ENCODE results near the gene PRKN.

The PRKN gene

GRCh38 chr6:162184465-162184864 is 543.1 kb downstream of the PRKN start:
- no peak overlapping the region for H3K4me3 ChIP-seq
- H3K36me3 ChIP-seq: no peaks in the 10 kb centered on the region
- peak overlapping the region in 1 of 11 experiments; percentile 33; a peak in 2 of 22 replicates for H3K27ac ChIP-seq
- H3K9ac ChIP-seq: no peak overlapping the region
- no peaks in the 10 kb centered on the region for H3K27me3 ChIP-seq
- TF ChIP-seq Cebpa-rat (IDR thresholded peaks at IDR 0.05): no peak
- H3K4me2 ChIP-seq: peak overlapping the region in 1 of 11 experiments; percentile 3; a peak in 2 of 22 replicates
- H3K4me1 ChIP-seq: peaks cover 14 to 45% (median 33%) of the 10 kb centered on the region in 10 experiments
- peaks cover 4 to 22% (median 15%) of the 10 kb centered on the region in 11 experiments; a peak in 17 of 22 replicates for H3K9me3 ChIP-seq (replicated peaks in 1 of 11)
- no peaks in the 10 kb centered on the region for H4K20me1 ChIP-seq

DNA sequence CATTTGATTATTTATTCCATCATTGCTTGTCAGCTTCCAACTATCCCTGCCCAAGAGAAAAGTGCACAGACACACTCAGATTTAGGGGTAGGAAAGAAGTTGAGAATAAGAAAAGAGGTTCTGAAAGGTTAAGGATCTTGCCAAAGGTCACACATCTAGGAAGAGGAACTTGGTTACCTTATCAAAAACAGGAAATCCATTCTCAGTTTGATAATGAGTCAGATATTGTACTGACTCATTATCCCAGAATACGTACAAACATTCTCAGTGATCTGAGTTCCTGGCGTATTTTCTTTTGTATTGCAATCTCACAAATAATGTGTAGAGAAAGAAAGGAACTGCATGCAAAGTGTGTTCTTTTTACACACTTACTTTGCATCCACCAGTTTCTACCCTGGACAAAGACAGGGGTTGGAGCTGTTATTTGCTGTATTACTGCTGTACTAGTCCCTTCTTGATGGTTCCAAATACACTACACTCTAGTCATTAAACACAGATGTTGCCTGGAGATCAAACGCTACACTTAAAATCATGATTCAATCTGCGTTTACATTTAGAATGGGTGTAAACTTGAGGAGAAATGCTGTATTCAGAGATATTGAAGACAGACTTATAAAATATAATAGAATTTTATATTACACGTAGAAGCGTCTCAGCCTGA is 545.7 kb downstream of the PRKN start:
- Histone ChIP-seq H3K27me3 (no peaks in the 10 kb centered on the region), H3K9me3 (replicated peaks in 1 of 11) (peaks cover 0 to 7% (median 5%) of the 10 kb centered on the region in 11 experiments; a peak in 12 of 22 replicates), H3K4me1 (peaks cover 14 to 65% (median 48%) of the 10 kb centered on the region in 10 experiments), H3K4me3 (no peak overlapping the region; a peak in 1 of 20 replicates), H4K20me1 (no peaks in the 10 kb centered on the region), H3K4me2 (peak overlapping the region; percentile 35 to 88 (median 68)), H3K36me3 (no peaks in the 10 kb centered on the region), H3K27ac (peak overlapping the region in 8 of 11 experiments; percentile 46 to 75 (median 62); a peak in 15 of 22 replicates), H3K9ac (peak overlapping the region in 2 of 11 experiments; percentile 26 to 32; a peak in 5 of 22 replicates)
- TF ChIP-seq Cebpa-rat (IDR thresholded peaks at IDR 0.05): no peak

GRCh38 chr6:162181111-162181510 is 546.5 kb downstream of the PRKN start:
- H3K9me3 ChIP-seq (replicated peaks in 1 of 11): no peaks in the 10 kb centered on the region; a peak in 1 of 22 replicates
- H3K4me2 ChIP-seq: peak overlapping the region; percentile 35 to 88 (median 68)
- peaks cover 14 to 65% (median 48%) of the 10 kb centered on the region in 10 experiments for H3K4me1 ChIP-seq
- H3K27me3 ChIP-seq: no peaks in the 10 kb centered on the region
- TF ChIP-seq Cebpa-rat (IDR thresholded peaks at IDR 0.05): no peak
- H3K36me3 ChIP-seq: no peaks in the 10 kb centered on the region
- H3K4me3 ChIP-seq: no peak overlapping the region; a peak in 1 of 20 replicates
- no peaks in the 10 kb centered on the region for H4K20me1 ChIP-seq
- peak overlapping the region in 1 of 11 experiments; percentile 0; a peak in 2 of 22 replicates for H3K9ac ChIP-seq
- H3K27ac ChIP-seq: peak overlapping the region in 8 of 11 experiments; percentile 6 to 75 (median 62); a peak in 14 of 22 replicates

DNA sequence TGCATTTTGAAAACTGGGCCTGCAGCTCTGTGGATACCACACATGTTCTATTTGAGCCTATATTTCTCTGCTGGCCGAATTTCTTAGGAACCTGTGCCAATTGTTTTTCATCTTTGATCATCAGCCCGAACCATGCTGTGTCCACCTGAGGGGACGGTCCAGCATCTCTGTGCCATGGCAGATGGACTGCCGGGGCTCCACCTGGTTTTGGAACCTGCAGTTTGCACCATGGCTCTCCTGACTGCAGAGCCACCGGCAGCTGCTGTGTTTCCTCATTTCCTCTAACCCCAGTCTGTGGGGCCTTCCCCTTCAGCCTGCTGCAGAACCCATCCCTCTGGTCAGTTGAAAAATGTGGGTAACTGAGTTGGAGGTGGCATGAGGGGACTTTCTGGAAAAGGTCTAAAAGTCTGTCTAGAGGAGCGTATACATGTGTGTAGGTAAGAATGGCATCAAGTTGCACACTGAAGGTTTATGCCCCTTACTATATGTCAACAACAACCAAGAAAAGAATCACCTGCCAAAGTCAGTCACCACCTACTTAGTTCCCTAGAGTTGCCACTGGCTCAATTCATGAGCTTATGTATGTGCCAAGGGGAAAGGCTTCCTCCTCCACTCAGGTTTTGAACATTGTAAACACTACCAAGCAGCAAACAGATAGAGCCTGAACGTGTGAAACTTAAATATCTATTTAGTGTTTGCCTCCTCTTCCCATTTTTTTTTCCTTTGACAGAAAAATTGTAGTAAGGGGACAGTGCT is 548.2 kb downstream of the PRKN start:
- no peak for TF ChIP-seq Cebpa-rat (IDR thresholded peaks at IDR 0.05)
- Histone ChIP-seq H3K4me2 (peak overlapping the region in 10 of 11 experiments; percentile 19 to 84 (median 36); a peak in 15 of 22 replicates), H3K9ac (no peak overlapping the region), H3K9me3 (replicated peaks in 1 of 11) (no peaks in the 10 kb centered on the region; a peak in 1 of 22 replicates), H3K4me1 (peaks cover 14 to 61% (median 47%) of the 10 kb centered on the region in 10 experiments), H3K4me3 (no peak overlapping the region), H3K27me3 (no peaks in the 10 kb centered on the region), H3K36me3 (no peaks in the 10 kb centered on the region), H3K27ac (peak overlapping the region in 4 of 11 experiments; percentile 5 to 35 (median 8); a peak in 3 of 22 replicates), H4K20me1 (no peaks in the 10 kb centered on the region)

- H3K9ac ChIP-seq: no peak overlapping the region
- H3K9me3 ChIP-seq (replicated peaks in 1 of 11): no peaks in the 10 kb centered on the region
- peaks cover 20 to 64% (median 51%) of the 10 kb centered on the region in 10 experiments for H3K4me1 ChIP-seq
- 0 out of 22 replicates have a peak, but pooled peaks of 1 of the 11 experiments have one; percentile 17 for TF ChIP-seq Cebpa-rat (IDR thresholded peaks at IDR 0.05)
- H3K36me3 ChIP-seq: no peaks in the 10 kb centered on the region
- peak overlapping the region in 4 of 11 experiments; percentile 7 to 35 (median 8); a peak in 3 of 22 replicates for H3K27ac ChIP-seq
- no peaks in the 10 kb centered on the region for H3K27me3 ChIP-seq
- no peak overlapping the region for H3K4me3 ChIP-seq
- peak overlapping the region in 9 of 11 experiments; percentile 19 to 84 (median 37); a peak in 15 of 22 replicates for H3K4me2 ChIP-seq
- no peaks in the 10 kb centered on the region for H4K20me1 ChIP-seq
Observed at GRCh38 chr6:162178666-162179065, 548.9 kb downstream of the PRKN start.

DNA sequence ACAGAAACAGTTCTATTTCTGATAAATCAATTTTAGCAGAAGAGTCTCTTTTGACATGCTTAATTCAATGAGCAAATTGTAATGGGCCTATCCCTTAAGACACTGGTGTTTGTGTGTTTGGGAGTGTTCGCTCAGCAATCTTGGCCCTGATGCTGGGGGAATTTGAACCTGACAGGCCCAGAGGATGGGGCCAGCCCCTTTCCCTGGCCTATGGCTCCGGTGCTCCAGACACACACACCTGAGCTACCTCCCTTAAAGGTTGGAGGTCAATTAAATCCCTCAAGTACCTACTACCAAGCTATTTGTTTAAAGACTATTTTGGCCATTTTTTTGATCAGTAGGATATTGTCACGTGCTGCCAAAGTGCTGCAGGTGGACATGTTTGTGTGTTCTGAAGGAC is 549.3 kb downstream of the PRKN start:
- no peak overlapping the region for H3K4me3 ChIP-seq
- no peak overlapping the region for H3K9ac ChIP-seq
- H3K4me2 ChIP-seq: peak overlapping the region in 6 of 11 experiments; percentile 35 to 84 (median 52); a peak in 10 of 22 replicates

GRCh38 chr6:162177746-162178145 is 549.8 kb downstream of the PRKN start:
- Histone ChIP-seq H3K4me1 (peaks cover 29 to 68% (median 58%) of the 10 kb centered on the region in 10 experiments), H3K4me2 (0 out of 22 replicates have a peak overlapping the region, but pooled peaks of 1 of the 11 experiments have one; percentile 50), H3K4me3 (no peak overlapping the region), H3K9ac (no peak overlapping the region), H3K36me3 (no peaks in the 10 kb centered on the region), H3K27ac (no peak overlapping the region), H4K20me1 (no peaks in the 10 kb centered on the region), H3K9me3 (replicated peaks in 1 of 11) (peaks cover 0 to 2% (median 0%) of the 10 kb centered on the region in 11 experiments; a peak in 1 of 22 replicates), H3K27me3 (no peaks in the 10 kb centered on the region)
- TF ChIP-seq Cebpa-rat (IDR thresholded peaks at IDR 0.05): no peak

More for the DNA sequence above, 549.3 kb downstream of the PRKN start:
- Histone ChIP-seq H3K4me1 (peaks cover 24 to 67% (median 55%) of the 10 kb centered on the region in 10 experiments), H3K27me3 (no peaks in the 10 kb centered on the region), H4K20me1 (no peaks in the 10 kb centered on the region), H3K9me3 (replicated peaks in 1 of 11) (no peaks in the 10 kb centered on the region), H3K36me3 (no peaks in the 10 kb centered on the region), H3K27ac (peak overlapping the region in 2 of 11 experiments; percentile 7 to 9; a peak in 1 of 22 replicates)
- TF ChIP-seq Cebpa-rat (IDR thresholded peaks at IDR 0.05): no peak

- peak overlapping the region in 9 of 11 experiments; percentile 57 to 88 (median 74); a peak in 18 of 22 replicates for H3K27ac ChIP-seq
- H3K4me2 ChIP-seq: peak overlapping the region; percentile 16 to 75 (median 64)
- peak overlapping the region in 6 of 11 experiments; percentile 21 to 67 (median 59); a peak in 9 of 22 replicates for H3K9ac ChIP-seq
- H3K9me3 ChIP-seq (replicated peaks in 1 of 11): peaks cover 0 to 4% (median 0%) of the 10 kb centered on the region in 11 experiments; a peak in 2 of 22 replicates
- H4K20me1 ChIP-seq: no peaks in the 10 kb centered on the region
- no peaks in the 10 kb centered on the region for H3K36me3 ChIP-seq
- H3K4me3 ChIP-seq: no peak overlapping the region
- TF ChIP-seq Cebpa-rat (IDR thresholded peaks at IDR 0.05): no peak
- H3K4me1 ChIP-seq: peaks cover 25 to 46% (median 38%) of the 10 kb centered on the region in 10 experiments
- H3K27me3 ChIP-seq: no peaks in the 10 kb centered on the region
Observed at GRCh38 chr6:162173466-162173865, 554.1 kb downstream of the PRKN start.
